GM19452 (cell line): ENCODE data around the gene MCC.
A peak's percentile ranks its signal among the peaks of the same experiment; 100 is the strongest.

Experiments used
- ATAC-seq: cut with Tn5 transposase; IDR thresholded peaks from one replicate; pipeline ENCODE4 v1.9.1; 2021; ENCODE audit not compliant: unreplicated experiment

Gene MCC

DNA sequence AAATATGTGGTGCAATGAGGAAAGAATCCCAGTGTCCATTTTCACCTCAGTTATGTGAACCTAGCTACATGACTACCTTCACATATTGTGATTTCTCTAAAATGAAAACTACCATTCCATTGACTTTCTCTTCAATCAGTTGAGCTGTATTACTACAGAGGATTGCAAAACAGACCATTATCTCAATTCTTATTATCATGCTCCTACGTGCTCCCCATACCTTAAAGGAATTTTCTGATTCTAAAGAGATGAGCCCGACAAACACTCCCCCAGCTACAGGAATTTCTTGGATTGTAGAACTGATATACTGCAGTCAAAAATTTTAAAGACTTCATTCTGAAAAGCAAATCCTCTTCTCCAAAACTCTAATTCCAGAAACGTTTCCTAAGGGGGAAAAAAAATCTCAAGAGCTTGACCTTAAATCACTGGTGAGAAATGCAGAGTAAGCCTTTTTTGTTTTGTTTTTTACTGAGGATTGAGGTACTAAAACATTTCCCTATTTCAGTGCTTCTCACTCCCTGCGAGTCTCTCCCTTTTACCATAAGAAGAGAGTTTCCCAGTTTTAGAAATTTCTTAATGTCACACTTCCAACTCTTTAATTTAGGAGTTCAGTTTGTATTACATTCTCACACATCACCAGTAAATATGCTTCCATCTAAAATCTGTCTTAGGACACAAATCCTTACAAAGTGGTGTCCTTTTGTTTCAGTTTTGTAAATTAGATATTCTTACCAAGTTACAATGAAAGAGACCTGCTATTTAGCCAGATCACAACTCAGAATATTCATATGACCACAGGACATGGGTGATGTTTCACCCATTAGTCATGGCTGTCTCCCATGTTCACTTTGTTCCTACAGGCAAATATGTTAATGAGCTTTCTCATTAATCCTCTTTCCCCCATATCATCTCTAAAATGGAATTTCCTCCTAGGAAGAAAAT lies 257.3 kb downstream of the MCC start:
- ATAC-seq, result no peak

GRCh38 chr5:113227798-113228197 lies 260.5 kb downstream of the MCC start:
- no peak for ATAC-seq

DNA sequence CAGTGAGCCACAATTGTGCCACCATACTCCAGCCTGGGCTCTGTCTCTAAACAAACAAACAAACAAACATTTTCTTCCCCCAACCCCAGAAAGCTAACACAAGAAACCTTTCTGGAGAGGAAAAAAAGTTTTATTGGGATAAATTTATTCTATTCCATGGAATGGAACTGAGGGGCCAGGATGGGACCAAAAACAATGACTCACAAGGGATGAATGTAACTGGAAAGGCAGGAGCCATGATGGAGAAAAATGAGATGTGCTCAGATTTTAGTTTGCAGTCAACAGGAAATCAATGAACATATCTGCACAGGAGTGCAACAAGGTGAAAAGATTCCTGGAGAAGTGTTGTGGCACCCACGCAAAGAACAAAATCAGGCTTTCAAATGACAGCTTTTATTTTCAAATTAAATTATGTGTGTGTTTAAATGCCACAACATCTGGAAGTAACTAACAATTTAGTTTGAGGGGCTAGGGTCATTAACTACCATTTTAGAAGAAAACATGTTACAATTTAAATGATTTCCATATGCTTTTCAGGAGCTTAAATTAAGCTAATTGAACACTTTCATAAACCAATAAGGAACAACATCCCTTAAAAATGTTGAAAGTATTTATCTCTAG lies 262.0 kb downstream of the MCC start:
- ATAC-seq, result no peak

GRCh38 chr5:113225259-113225658 lies 263.0 kb downstream of the MCC start:
- no peak for ATAC-seq

DNA sequence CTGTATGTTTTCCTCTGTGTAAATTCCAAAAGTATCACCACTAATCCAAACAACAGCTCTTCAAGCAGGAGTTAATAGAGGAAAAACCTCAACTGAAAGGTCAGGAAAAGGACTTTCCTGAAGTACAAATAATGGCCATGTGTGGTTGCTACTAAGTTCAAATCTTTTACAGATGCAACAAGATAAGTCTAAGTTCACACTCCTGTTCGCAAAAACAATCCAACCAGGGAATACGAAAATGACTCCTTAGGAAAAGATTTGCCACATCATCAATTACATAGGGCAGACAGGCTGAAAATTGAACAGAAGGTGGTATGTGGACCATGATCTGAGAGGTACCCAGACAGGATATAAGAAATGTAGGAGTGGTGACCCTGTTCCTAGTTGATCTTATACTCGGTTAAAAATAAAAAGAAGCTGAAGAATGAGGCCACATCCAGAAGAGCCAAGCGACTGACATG lies 263.6 kb downstream of the MCC start:
- no peak for ATAC-seq

- ATAC-seq, result no peak
Measured at GRCh38 chr5:113223831-113224604, 264.2 kb downstream of the MCC start.

DNA sequence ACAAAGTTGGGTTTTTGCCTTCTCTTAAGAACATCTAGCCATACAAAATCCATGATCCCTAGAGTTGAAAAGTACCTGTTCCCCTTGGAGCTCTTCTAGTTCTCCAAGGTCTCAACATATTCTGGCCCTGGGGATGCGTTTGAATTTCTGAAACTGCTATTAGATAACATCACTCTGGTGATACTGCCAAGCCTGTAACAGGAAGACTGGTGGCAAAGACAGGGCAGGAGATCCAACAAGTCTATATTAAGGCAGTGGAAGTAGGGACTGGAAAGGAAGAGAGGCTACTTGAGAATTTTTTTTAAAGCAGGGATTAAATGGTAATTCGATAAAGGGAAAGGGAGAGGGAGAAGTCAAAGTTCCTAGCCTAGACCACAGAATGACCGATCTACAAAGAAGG lies 264.9 kb downstream of the MCC start:
- no peak for ATAC-seq

GRCh38 chr5:113221294-113222176 lies 266.7 kb downstream of the MCC start:
- ATAC-seq, result no peak

DNA sequence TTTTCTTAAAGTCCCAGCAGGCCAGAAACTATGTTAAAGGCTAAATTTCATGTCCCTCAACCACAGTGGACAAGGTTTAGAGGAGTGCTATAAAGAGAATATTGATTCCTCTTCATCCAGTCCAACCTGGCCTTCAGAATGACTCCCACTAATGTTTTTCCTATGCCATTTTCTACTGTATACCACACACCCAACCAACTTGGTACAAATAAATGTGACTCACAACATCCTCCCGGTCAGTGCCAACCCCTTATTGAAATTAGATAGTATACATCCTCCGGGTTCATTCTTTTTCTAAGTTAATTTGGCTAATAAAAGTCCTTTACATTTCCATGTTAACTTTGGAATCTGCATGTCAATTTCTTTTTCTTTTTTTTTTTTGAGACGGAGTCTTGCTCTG lies 268.6 kb downstream of the MCC start:
- ATAC-seq, result no peak

GRCh38 chr5:113218906-113219517 lies 269.2 kb downstream of the MCC start:
- no peak for ATAC-seq

DNA sequence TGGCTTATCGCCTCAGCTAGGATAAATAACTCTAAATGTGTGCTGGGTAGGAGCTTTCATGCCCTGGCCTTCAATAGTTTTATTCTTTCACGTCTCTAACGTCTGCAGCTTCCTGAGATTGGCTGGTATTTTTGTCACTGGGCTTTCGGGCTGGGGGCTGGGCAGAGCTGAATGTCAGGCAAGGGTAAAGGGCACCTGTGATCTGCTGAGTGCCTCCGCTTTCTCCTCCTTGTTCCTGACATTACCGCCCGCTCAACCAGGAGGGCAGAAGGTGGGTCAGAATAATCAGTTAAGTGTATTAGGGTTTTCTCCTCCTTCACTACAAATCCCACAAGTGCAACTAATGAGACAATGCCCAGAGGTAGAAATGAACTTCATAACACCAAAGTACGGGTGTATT lies 270.1 kb downstream of the MCC start:
- no peak for ATAC-seq

DNA sequence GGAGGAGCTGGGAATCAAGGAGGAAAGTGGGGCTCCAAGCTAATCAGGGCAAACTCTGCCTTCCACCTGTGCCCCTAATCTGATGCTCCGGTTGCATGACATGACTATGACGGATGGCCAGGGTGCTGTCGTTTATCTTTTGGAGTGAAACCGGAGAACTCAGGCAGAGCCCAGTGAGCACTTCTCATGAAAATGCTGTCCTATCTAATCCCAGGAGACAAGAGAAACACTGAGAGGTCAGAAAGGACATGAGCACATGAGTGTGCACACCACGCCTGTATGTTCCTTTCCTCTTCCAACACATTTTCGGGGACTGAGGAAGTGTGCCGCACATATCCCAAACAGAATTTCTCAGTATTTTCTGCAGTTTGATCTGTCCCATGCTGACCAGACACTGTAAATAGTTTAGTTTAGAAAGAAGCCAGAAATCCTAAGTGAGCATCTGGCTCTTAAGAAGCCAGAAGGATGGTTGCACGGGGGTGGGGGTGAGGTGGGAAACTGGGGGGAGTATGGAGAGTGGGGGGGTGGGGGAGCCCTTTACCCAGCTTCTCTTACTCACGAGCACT lies 270.6 kb downstream of the MCC start:
- ATAC-seq, result no peak

DNA sequence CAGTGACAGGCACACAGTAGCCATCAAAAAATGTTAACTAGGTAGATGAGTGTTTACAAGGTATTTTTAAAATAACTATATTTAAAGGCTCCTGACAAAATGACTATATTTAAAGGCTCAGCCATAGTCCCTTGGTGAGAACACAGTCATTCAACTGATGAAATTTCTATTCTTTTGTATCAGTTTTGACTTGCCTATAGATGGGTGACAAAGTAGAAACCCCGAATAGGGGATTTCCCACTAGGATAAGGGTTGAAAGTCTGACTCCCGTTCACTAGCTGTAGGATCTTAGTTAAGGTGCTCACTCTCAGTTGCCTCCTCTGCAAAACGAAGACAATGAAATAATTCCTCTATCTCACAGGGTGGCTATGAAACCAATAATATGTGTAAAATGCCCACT lies 271.7 kb downstream of the MCC start:
- no peak for ATAC-seq

- no peak for ATAC-seq
Measured at GRCh38 chr5:113215401-113216060, 272.7 kb downstream of the MCC start.

GRCh38 chr5:113214606-113215323 lies 273.5 kb downstream of the MCC start:
- ATAC-seq, result no peak

DNA sequence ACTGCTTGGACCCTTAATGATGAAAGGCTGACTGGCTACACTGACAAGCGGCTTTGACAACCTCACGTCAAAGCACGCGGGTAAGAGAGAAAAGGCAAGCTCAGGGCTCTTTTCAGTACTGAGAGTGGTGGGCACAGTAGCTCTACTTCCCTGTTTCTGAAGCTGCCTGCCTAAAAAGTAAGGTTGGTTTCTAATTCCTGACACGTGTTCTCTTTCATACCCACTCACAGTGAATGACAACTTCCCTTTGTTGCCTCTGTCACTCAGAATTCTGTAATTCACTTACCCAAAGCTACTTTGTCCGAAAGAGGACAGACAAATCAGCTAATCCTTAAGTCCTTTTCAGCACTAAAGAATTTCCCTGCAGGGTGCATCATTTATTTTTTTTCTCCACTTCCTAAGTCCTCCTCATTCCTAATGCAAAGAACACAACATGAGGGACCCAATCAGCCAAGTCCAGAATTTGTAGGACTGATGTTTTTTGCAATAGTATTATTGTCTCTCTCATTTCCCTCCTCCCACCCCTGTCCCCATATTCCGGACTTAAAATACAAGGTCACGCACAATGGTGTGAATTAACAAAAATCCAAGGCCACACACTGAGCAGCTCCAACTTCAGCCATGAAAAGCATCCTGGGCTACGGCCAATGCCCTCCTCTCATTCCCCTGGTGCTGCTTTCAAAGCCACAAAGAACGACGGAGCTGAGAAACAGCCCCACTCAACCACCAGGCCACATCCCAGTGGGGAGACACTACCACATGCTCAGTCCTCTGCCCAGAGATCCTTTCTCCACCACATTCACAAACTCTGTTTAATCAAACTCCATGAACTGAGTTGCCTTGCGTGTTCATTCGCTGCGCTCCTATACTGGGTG lies 274.5 kb downstream of the MCC start:
- peak; percentile 57 for ATAC-seq

DNA sequence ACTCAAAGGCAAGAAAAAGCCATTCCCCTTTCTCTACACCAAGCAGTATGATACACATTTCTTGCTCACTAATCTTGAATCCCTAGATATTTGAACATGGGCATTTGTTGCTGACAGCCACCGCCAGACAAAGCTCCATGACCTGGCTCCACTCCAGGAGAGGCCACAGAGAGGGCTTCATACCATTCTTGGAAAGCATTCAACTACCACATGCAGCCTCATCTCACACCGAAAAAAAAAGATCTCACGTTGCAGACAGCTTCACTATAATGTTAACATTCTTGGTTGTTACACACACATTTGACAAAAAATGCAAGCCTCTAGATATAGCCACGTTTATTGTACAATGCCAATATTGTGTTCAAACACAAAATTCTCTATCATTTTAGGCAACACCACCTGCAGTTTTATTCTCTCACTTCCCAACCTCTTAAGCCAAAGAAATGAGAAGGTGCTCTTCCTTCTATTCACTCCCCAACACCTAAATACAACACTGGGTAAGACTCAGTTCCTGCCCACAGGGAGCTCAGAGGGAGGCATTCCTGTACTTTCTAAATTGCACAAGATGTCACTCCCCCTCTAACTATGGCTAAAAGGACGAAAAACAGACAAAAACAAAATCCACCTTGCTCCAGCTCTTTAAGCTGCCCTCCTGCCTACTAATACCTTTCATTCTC lies 275.9 kb downstream of the MCC start:
- no peak for ATAC-seq
